ENCODE results near the gene FZD7. TPM values are rescaled to one million over a fixed set of nuclear protein-coding genes. Genes with fewer than 3 reads are reported as not detected.

FZD7 gene
- total RNA-seq, 1 experiment from 2014 or later = 4.8 TPM

DNA sequence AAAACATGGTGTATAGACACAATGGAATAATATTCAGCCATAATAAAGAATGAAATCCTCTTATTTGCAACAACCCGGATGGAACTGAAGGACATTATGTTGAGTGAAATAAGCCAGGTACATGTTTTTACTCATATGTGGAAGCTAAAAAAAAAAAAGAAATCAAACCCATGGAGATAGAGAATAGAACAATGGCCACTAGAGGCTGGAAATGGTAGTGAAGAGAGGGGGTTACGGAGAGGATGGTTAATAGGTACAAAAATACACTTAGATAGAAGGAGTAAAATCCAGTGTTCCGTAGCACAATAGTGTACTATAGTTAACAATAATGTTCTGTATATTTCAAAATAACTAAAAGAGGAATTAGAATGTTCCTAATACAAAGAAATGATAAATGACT, 26.6 kb downstream of the FZD7 start:
- ATAC-seq (no peak), DNase-seq (peak; percentile 17)
- POLR2A ChIA-PET (ENCODE audit: unreplicated experiment) = no interaction called here
- Histone ChIP-seq H3K4me2 (ENCODE audit: low read length) (no peak overlapping the region), H3K9me2 (replicated peaks; ENCODE audit: low read length) (no peaks in the 10 kb centered on the region), H3K4me1 (ENCODE audit: insufficient read depth, low read length) (peaks cover 11% of the 10 kb centered on the region), H3K79me2 (ENCODE audit: low read length) (no peaks in the 10 kb centered on the region), H3K4me3 (ENCODE audit: low read length) (no peak overlapping the region), H2AFZ (ENCODE audit: low read length) (no peak overlapping the region), H3K27me3 (ENCODE audit: low read length) (no peaks in the 10 kb centered on the region), H3F3A (ENCODE audit: low read length, unreplicated experiment) (no peaks in the 10 kb centered on the region), H3K9me3 (ENCODE audit: low read length) (no peaks in the 10 kb centered on the region), H3K9ac (ENCODE audit: low read length) (no peak overlapping the region), H3K27ac (ENCODE audit: low read length) (no peak overlapping the region), H4K20me1 (ENCODE audit: low read length) (no peaks in the 10 kb centered on the region), H3K36me3 (ENCODE audit: low read depth, low read length) (no peaks in the 10 kb centered on the region)
- no TSS peak for BruUV-seq (replicated peaks)
- intact Hi-C loops (cut with micrococcal nuclease) = no loop called here
- no peak for TF ChIP-seq EZH2 (IDR thresholded peaks at IDR 0.05; ENCODE audit: low read length, unreplicated experiment)
- no peak for TF ChIP-seq EZH2phosphoT487 (IDR thresholded peaks at IDR 0.05; ENCODE audit: borderline replicate concordance, low read length)
- TF ChIP-seq, protein P1, sequence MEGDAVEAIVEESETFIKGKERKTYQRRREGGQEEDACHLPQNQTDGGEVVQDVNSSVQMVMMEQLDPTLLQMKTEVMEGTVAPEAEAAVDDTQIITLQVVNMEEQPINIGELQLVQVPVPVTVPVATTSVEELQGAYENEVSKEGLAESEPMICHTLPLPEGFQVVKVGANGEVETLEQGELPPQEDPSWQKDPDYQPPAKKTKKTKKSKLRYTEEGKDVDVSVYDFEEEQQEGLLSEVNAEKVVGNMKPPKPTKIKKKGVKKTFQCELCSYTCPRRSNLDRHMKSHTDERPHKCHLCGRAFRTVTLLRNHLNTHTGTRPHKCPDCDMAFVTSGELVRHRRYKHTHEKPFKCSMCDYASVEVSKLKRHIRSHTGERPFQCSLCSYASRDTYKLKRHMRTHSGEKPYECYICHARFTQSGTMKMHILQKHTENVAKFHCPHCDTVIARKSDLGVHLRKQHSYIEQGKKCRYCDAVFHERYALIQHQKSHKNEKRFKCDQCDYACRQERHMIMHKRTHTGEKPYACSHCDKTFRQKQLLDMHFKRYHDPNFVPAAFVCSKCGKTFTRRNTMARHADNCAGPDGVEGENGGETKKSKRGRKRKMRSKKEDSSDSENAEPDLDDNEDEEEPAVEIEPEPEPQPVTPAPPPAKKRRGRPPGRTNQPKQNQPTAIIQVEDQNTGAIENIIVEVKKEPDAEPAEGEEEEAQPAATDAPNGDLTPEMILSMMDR (conservative IDR thresholded peaks at IDR 0.05; ENCODE audit: low read depth, low read length) = peak; percentile 64
- CTCF ChIA-PET = interaction anchor here (0.5 to 0.6 kb wide), 4 partner anchors 53 to 1193 kb away, joined by 4 to 6 read pairs (median 4); no protein-coding TSS in a partner anchor

DNA sequence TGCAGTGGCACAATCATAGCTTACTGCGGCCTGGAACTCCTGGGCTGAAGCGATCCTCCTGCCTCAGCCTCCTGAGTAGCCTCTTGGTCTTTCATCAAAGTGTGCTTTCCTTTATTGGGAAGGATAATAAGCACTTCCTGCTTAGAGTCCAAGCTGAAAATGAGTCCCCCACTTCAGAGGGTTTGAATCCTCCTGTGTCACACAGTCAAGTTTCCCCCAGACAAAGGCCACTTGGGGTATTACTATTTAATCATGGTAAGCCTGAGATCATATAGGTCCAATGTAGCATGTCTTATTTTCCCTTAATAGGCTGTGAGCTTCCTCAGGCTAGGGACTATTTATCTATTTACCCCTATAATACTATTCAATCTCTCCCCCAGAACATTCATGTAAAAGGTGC, 28.0 kb downstream of the FZD7 start:
- intact Hi-C loops (cut with micrococcal nuclease) = no loop called here
- no TSS peak for BruUV-seq (replicated peaks)
- Histone ChIP-seq H3K79me2 (ENCODE audit: low read length) (no peaks in the 10 kb centered on the region), H3K4me2 (ENCODE audit: low read length) (no peak overlapping the region), H3K9me3 (ENCODE audit: low read length) (no peaks in the 10 kb centered on the region), H3K27ac (ENCODE audit: low read length) (no peak overlapping the region), H3K4me1 (ENCODE audit: insufficient read depth, low read length) (peaks cover 11% of the 10 kb centered on the region), H3F3A (ENCODE audit: low read length, unreplicated experiment) (no peaks in the 10 kb centered on the region), H3K4me3 (ENCODE audit: low read length) (no peak overlapping the region), H3K36me3 (ENCODE audit: low read depth, low read length) (no peaks in the 10 kb centered on the region), H4K20me1 (ENCODE audit: low read length) (no peaks in the 10 kb centered on the region), H3K9me2 (replicated peaks; ENCODE audit: low read length) (no peaks in the 10 kb centered on the region), H2AFZ (ENCODE audit: low read length) (no peak overlapping the region), H3K27me3 (ENCODE audit: low read length) (no peaks in the 10 kb centered on the region), H3K9ac (ENCODE audit: low read length) (no peak overlapping the region)
- no peak for TF ChIP-seq EZH2phosphoT487 (IDR thresholded peaks at IDR 0.05; ENCODE audit: borderline replicate concordance, low read length)
- TF ChIP-seq EZH2 (IDR thresholded peaks at IDR 0.05; ENCODE audit: low read length, unreplicated experiment) = no peak
- TF ChIP-seq, protein P1 (conservative IDR thresholded peaks at IDR 0.05; ENCODE audit: low read depth, low read length) = no peak
- DNase-seq = no peak
- ATAC-seq = no peak
- ChIA-PET CTCF (no interaction called here), POLR2A (ENCODE audit: unreplicated experiment) (no interaction called here)

DNA sequence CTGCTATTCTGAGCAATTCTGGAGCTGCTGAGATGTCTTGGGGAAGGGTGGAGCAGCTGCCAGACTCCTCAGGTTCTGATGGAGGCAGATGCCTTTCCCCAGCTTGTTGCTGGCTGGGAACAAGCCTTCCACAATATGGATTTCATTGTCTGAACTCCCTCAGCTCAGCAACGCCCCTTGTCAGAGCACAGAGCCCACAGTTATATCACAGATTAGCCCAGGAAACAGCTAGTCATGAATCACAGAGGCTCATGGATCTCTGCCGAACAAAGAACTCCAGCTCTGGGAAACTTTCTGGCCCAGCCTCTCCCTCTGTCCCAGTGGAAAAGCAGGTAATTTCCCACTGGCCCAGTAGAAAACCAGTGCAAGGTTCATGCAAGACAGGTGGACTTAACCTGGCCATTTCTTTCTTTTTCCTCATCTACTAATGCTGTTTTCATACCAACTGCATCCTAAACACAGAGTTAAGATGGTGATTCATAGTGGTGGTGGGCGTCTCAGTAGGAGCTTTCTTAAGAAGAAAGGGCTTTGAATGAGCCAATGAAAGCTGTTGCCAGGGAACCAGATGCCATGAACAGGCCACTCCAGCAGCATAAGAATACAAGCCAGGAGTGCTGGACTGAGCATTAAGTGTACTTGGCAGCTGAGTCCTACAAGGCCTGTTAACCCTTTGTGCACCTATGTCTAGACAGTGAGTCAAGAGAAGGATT, 30.7 kb downstream of the FZD7 start:
- Histone ChIP-seq H3F3A (ENCODE audit: low read length, unreplicated experiment) (no peaks in the 10 kb centered on the region), H3K27ac (ENCODE audit: low read length) (peak overlapping the region; percentile 25), H3K9ac (ENCODE audit: low read length) (no peak overlapping the region), H3K4me2 (ENCODE audit: low read length) (peak overlapping the region; percentile 36), H2AFZ (ENCODE audit: low read length) (peak overlapping the region; percentile 59), H3K4me1 (ENCODE audit: insufficient read depth, low read length) (peaks cover 11% of the 10 kb centered on the region), H3K36me3 (ENCODE audit: low read depth, low read length) (no peaks in the 10 kb centered on the region), H3K27me3 (ENCODE audit: low read length) (no peaks in the 10 kb centered on the region), H3K4me3 (ENCODE audit: low read length) (no peak overlapping the region), H3K9me3 (ENCODE audit: low read length) (no peaks in the 10 kb centered on the region), H3K79me2 (ENCODE audit: low read length) (no peaks in the 10 kb centered on the region), H3K9me2 (replicated peaks; ENCODE audit: low read length) (no peaks in the 10 kb centered on the region), H4K20me1 (ENCODE audit: low read length) (no peaks in the 10 kb centered on the region)
- CTCF ChIA-PET = interaction anchor here (0.5 kb wide), 1 partner anchor 244 kb away, joined by 3 read pairs; no protein-coding TSS in a partner anchor
- DNase-seq (peak; percentile 60), ATAC-seq (peak; percentile 76)
- POLR2A ChIA-PET (ENCODE audit: unreplicated experiment) = no interaction called here
- intact Hi-C loops (cut with micrococcal nuclease) = no loop called here
- BruUV-seq (replicated peaks) = no TSS peak
- TF ChIP-seq, protein P1 (conservative IDR thresholded peaks at IDR 0.05; ENCODE audit: low read depth, low read length) = no peak
- TF ChIP-seq EZH2phosphoT487 (IDR thresholded peaks at IDR 0.05; ENCODE audit: borderline replicate concordance, low read length) = no peak
- no peak for TF ChIP-seq EZH2 (IDR thresholded peaks at IDR 0.05; ENCODE audit: low read length, unreplicated experiment)

Measured in PC-3 (cell line).